SK-N-SH (cell line): ENCODE results near the gene SLC35A5. TPM values are rescaled to one million over a fixed set of nuclear protein-coding genes. Genes with fewer than 3 reads are reported as not detected.

Source experiments
- CTCF ChIA-PET: fragments of 300-600, 350-600 bp; formaldehyde crosslinking; extraction: SDS; loops from one replicate; lab custom pipeline; 2021; lab: Yijun Ruan, JAX
- POLR2A ChIA-PET: fragments of 350-600 bp; sonication (Branson Sonifier 250); formaldehyde crosslinking; extraction: SDS; loops from one replicate; lab custom pipeline; 2020; ENCODE audit warnings: antibody characterized with exemption, inconsistent platforms; lab: Yijun Ruan, JAX
- DNase-seq: peaks from one replicate; pipeline ENCODE4 v3.0.0; 2012
- H2AFZ ChIP-seq: fragments of 200-600 bp; sonication (generic); 2 replicates; pipeline ENCODE4 v1.8.1; 2016; ENCODE audit warnings: antibody characterized with exemption, mild to moderate bottlenecking, low read depth
- H3F3A ChIP-seq: fragments of 200-600 bp; sonication (generic); replicated peaks from 2 replicates; pipeline ENCODE3; 2016; ENCODE audit warnings: antibody characterized with exemption, mild to moderate bottlenecking; ENCODE audit not compliant: insufficient read depth
- H3K27ac ChIP-seq, 2 experiments: fragments of 200-500 bp in 1 of 2; fragments of 200-600 bp in 1 of 2; sonication (Bioruptor generic) in 1 of 2; sonication (generic), shearing (Covaris generic) in 1 of 2; 2 replicates each; pipeline versions ENCODE4 v1.5.1 to v1.6.1; 2014 to 2016; ENCODE audit warnings: low read depth in 2 of 2, inconsistent platforms in 1 of 2, low read length in 1 of 2, mild to moderate bottlenecking in 1 of 2, mixed read lengths in 1 of 2
- H3K27me3 ChIP-seq: fragments of 200-600 bp; sonication (generic), shearing (Covaris generic); 2 replicates; pipeline ENCODE4 v1.6.1; 2016; ENCODE audit warnings: mixed run types; ENCODE audit not compliant: insufficient read depth
- H3K36me3 ChIP-seq, 2 experiments: fragments of 200-500 bp in 1 of 2; fragments of 200-600 bp in 1 of 2; sonication (Bioruptor generic) in 1 of 2; sonication (generic) in 1 of 2; replicated peaks in 1 of 2; 2 replicates each; pipeline versions ENCODE3 to v1.5.1; 2014 to 2016; ENCODE audit warnings: low read length in 1 of 2, mild to moderate bottlenecking in 1 of 2; ENCODE audit not compliant: insufficient read depth in 2 of 2, control insufficient read depth in 1 of 2
- H3K4me1 ChIP-seq, 2 experiments: fragments of 200-500 bp in 1 of 2; fragments of 200-600 bp in 1 of 2; sonication (Bioruptor generic) in 1 of 2; sonication (generic), shearing (Covaris generic) in 1 of 2; 2 replicates each; pipeline versions ENCODE4 v1.5.1 to v1.6.1; 2014 to 2016; ENCODE audit warnings: low read depth in 1 of 2, low read length in 1 of 2, mixed run types in 1 of 2; ENCODE audit not compliant: insufficient read depth in 2 of 2, control insufficient read depth in 1 of 2
- H3K4me2 ChIP-seq: fragments of 200-600 bp; sonication (generic), shearing (Covaris generic); 2 replicates; pipeline ENCODE4 v1.6.1; 2017; ENCODE audit warnings: mixed run types
- H3K4me3 ChIP-seq, 2 experiments: fragments of 200-500 bp in 1 of 2; fragments of 200-600 bp in 1 of 2; sonication (Bioruptor generic) in 1 of 2; sonication (generic), shearing (Covaris generic) in 1 of 2; 2 replicates each; pipeline versions ENCODE4 v1.5.1 to v1.8.1; 2014 to 2016; ENCODE audit warnings: low read depth in 2 of 2, inconsistent platforms in 1 of 2, low read length in 1 of 2, mild to moderate bottlenecking in 1 of 2, mixed read lengths in 1 of 2, moderate library complexity in 1 of 2
- H3K79me2 ChIP-seq: fragments of 200-600 bp; sonication (generic); 2 replicates; pipeline ENCODE4 v1.8.1; 2017; ENCODE audit warnings: mild to moderate bottlenecking; ENCODE audit not compliant: insufficient read depth
- H3K9ac ChIP-seq: fragments of 200-600 bp; sonication (generic); 2 replicates; pipeline ENCODE4 v1.6.1; 2017; ENCODE audit warnings: mixed run types
- H3K9me2 ChIP-seq: fragments of 200-600 bp; sonication (generic); 2 replicates; pipeline ENCODE4 v1.6.1; 2017; ENCODE audit warnings: mixed run types
- H3K9me3 ChIP-seq: fragments of 200-600 bp; sonication (generic); 2 replicates; pipeline ENCODE4 v1.6.1; 2017; ENCODE audit warnings: mixed run types, mild to moderate bottlenecking, moderate library complexity
- H4K20me1 ChIP-seq: fragments of 200-600 bp; sonication (generic); 2 replicates; pipeline ENCODE4 v1.6.1; 2017; ENCODE audit warnings: mild to moderate bottlenecking, mixed run types; ENCODE audit not compliant: insufficient read depth
- CHD2 ChIP-seq: fragments of 150-350 bp; IDR thresholded peaks from 2 replicates; pipeline ENCODE4 v1.6.1; 2018; ENCODE audit warnings: low read length; ENCODE audit not compliant: partially characterized antibody
- ELF1 ChIP-seq: IDR thresholded peaks from 2 replicates; pipeline ENCODE4 v1.4.0; 2012
- EZH2phosphoT487 ChIP-seq: fragments of 200-600 bp; sonication (generic); IDR thresholded peaks from 2 replicates; pipeline ENCODE4 v1.6.1; 2017; ENCODE audit warnings: low read depth, mixed run types, mild to moderate bottlenecking, antibody characterized with exemption, moderate library complexity, borderline replicate concordance
- FOSL2 ChIP-seq: IDR thresholded peaks from 2 replicates; pipeline ENCODE4 v1.4.0; 2012; ENCODE audit warnings: low read depth, mild to moderate bottlenecking, moderate library complexity, borderline replicate concordance
- FOXJ3 ChIP-seq: sonication (generic); formaldehyde crosslinking; IDR thresholded peaks from 2 replicates; pipeline ENCODE4 v1.5.1; 2020; ENCODE audit warnings: mild to moderate bottlenecking, missing genetic modification reagents
- GABPA ChIP-seq: IDR thresholded peaks from 2 replicates; pipeline ENCODE4 v1.4.0; 2012; ENCODE audit warnings: low read depth, mild to moderate bottlenecking
- GATA2 ChIP-seq: sonication (generic); formaldehyde crosslinking; IDR thresholded peaks from 2 replicates; pipeline ENCODE4 v1.5.0; 2020; ENCODE audit warnings: mild to moderate bottlenecking, missing genetic modification reagents
- JUND ChIP-seq: IDR thresholded peaks from 2 replicates; pipeline ENCODE4 v1.4.0; 2012
- MEF2A ChIP-seq: IDR thresholded peaks from 2 replicates; pipeline ENCODE4 v1.4.0; 2012; ENCODE audit warnings: low read depth, borderline replicate concordance
- MXI1 ChIP-seq: IDR thresholded peaks from 2 replicates; pipeline ENCODE4 v1.6.1; 2012; ENCODE audit warnings: mild to moderate bottlenecking, low read depth, low read length, improper control_type of control experiment
- NRF1 ChIP-seq: IDR thresholded peaks from 2 replicates; pipeline ENCODE4 v1.6.1; 2012; ENCODE audit warnings: low read depth, mild to moderate bottlenecking, low read length
- POLR2AphosphoS5 ChIP-seq: IDR thresholded peaks from 2 replicates; pipeline ENCODE4 v1.6.1; 2012; ENCODE audit warnings: low read depth, low read length
- RAD21 ChIP-seq: IDR thresholded peaks from 2 replicates; pipeline ENCODE4 v1.6.1; 2012; ENCODE audit warnings: mild to moderate bottlenecking, low read length
- RCOR1 ChIP-seq: fragments of 150-350 bp; IDR thresholded peaks from 2 replicates; pipeline ENCODE4 v1.6.1; 2017; ENCODE audit warnings: antibody characterized with exemption, low read length
- RFX5 ChIP-seq: IDR thresholded peaks from 2 replicates; pipeline ENCODE4 v1.6.1; 2012; ENCODE audit warnings: mild to moderate bottlenecking, improper control_type of control experiment, low read length
- SIN3A ChIP-seq: IDR thresholded peaks from 2 replicates; pipeline ENCODE4 v1.6.1; 2012; ENCODE audit warnings: low read depth, mild to moderate bottlenecking, low read length, moderate library complexity, borderline replicate concordance
- SMC3 ChIP-seq: IDR thresholded peaks from 2 replicates; pipeline ENCODE4 v1.6.1; 2012; ENCODE audit warnings: low read depth, low read length, improper control_type of control experiment
- TAF1 ChIP-seq: IDR thresholded peaks from 2 replicates; pipeline ENCODE4 v1.6.1; 2012; ENCODE audit warnings: low read depth, mild to moderate bottlenecking, low read length, moderate library complexity, borderline replicate concordance
- TCF12 ChIP-seq: IDR thresholded peaks from 2 replicates; pipeline ENCODE4 v1.4.0; 2012
- TEAD4 ChIP-seq: IDR thresholded peaks from 2 replicates; pipeline ENCODE4 v1.4.0; 2012; ENCODE audit warnings: mild to moderate bottlenecking, borderline replicate concordance; ENCODE audit not compliant: insufficient read depth
- YY1 ChIP-seq: IDR thresholded peaks from 2 replicates; pipeline ENCODE4 v1.4.0; 2012; ENCODE audit warnings: low read depth, mild to moderate bottlenecking
- WGBS: methylation state at CpG from one replicate; pipeline ENCODE4 v1.1.6; 2017; ENCODE audit warnings: low lambda C conversion rate; 5-methylcytosine and 5-hydroxymethylcytosine counted together
- polyA plus RNA-seq, 3 experiments: library from polyadenylated mRNA; depleted of rRNA; stranded (reverse); fragments of >200 nt; gene quantifications; 2 replicates each; pipeline ENCODE4 v1.2.3, GENCODE V29; 2012
- TF ChIP-seq, protein P1 (sequence below): IDR thresholded peaks from 2 replicates; pipeline ENCODE4 v1.4.0; 2012; ENCODE audit warnings: low read depth, borderline replicate concordance
- TF ChIP-seq, protein P2 (sequence below): IDR thresholded peaks from 2 replicates; pipeline ENCODE4; 2012
- TF ChIP-seq, protein P3 (sequence below): IDR thresholded peaks from 2 replicates; pipeline ENCODE4 v1.4.0; 2012; ENCODE audit warnings: low read depth, borderline replicate concordance
- TF ChIP-seq, protein P4 (sequence below): fragments of 150-350 bp; IDR thresholded peaks from 2 replicates; pipeline ENCODE4 v1.6.1; 2016; ENCODE audit warnings: mild to moderate bottlenecking, low read depth, low read length

SLC35A5 gene, protein sequence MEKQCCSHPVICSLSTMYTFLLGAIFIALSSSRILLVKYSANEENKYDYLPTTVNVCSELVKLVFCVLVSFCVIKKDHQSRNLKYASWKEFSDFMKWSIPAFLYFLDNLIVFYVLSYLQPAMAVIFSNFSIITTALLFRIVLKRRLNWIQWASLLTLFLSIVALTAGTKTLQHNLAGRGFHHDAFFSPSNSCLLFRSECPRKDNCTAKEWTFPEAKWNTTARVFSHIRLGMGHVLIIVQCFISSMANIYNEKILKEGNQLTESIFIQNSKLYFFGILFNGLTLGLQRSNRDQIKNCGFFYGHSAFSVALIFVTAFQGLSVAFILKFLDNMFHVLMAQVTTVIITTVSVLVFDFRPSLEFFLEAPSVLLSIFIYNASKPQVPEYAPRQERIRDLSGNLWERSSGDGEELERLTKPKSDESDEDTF
- polyA plus RNA-seq (2012; rRNA removed) = 16.0 and 23.2 TPM in 2 replicates
- polyA plus RNA-seq (2012; cell fraction: cytosol; rRNA removed) = 25.6 and 29.9 TPM in 2 replicates
- polyA plus RNA-seq (2012; cell fraction: nucleus; rRNA removed) = 4.0 and 19.1 TPM in 2 replicates

DNA sequence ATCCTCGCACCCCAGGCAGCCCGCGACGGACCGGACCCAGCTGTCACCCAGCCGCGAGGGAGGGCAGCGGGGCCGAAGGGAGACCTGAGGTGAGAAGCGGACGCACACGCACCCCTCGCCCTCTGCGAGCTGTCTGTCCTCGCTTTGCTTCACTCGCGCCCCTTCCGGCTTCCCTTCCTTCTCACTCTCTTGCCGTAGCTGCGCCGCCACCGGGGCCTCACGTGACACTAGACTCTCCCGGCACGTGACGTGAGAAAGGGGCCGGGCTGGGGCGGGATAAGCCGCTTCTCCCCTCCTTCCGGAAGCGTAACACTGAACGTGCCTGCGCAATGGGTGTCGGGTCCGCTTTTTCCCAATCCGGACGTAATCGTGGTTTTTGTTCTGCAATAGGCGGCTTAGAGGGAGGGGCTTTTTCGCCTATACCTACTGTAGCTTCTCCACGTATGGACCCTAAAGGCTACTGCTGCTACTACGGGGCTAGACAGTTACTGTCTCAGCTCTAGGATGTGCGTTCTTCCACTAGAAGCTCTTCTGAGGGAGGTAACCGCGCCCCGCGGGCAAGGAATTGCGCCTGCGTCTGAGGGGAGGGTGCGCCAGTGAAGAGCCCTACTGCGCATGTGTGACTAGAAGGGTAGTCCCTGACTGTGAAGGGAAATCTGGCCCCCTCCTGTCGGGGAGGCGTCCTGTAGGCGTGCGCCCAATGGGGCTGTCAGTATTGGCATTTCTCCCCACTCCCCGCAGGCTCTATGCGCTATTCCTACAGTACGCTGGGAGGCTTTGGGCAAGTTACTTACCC lies at the start of gene SLC35A5, which contains the start of gene ATG3:
SLC35A5 (plus strand) TSS at position 312 of the 796 bp plus-strand sequence. CDS start 1,359 bp downstream, outside the sequence.
ATG3 (minus strand) TSS at position 229 of the 796 bp plus-strand sequence. CDS start 434 bp downstream, outside the sequence.
- Histone ChIP-seq H3K4me1 (peaks cover 10 to 14% of the 10 kb centered on the region in 2 experiments; a peak in 2 of 4 replicates), H2AFZ (peak within 1 kb of the TSS; percentile 92), H3K9ac (peak within 1 kb of the TSS; percentile 93), H3K4me3 (peak within 1 kb of the TSS; percentile 79 to 98), H3K9me2 (no peaks in the 10 kb centered on the region), H3K27me3 (no peaks in the 10 kb centered on the region), H3K27ac (peak within 1 kb of the TSS; percentile 98 to 99), H3K9me3 (no peaks in the 10 kb centered on the region), H4K20me1 (no peaks in the 10 kb centered on the region), H3K36me3 (peaks cover 11 to 15% of the 10 kb centered on the region in 2 experiments), H3F3A (peaks cover 29% of the 10 kb centered on the region), H3K4me2 (peak within 1 kb of the TSS; percentile 84), H3K79me2 (peaks cover 48% of the 10 kb centered on the region)
- POLR2A ChIA-PET = interaction anchor here (1.3 to 1.8 kb wide), 3 partner anchors 72 to 457 kb away, joined by 5 to 19 read pairs (median 6); partner anchors contain the start of gene CD200
- CTCF ChIA-PET = interaction anchor here (0.6 to 2.0 kb wide), 8 partner anchors 9 to 594 kb away, joined by 3 to 11 read pairs (median 4); partner anchors contain the start of genes CD200 and SLC9C1
- WGBS = 0% methylated on average over 31 of the region's 58 CpGs
- peak; percentile 93 for DNase-seq
- TF ChIP-seq POLR2AphosphoS5 (peak; percentile 92), CHD2 (peak; percentile 84), TCF12 (no peak; the same call in 1 of the 2 replicates), TAF1 (peak; percentile 61; the same call in 1 of the 2 replicates), ELF1 (peak; percentile 97), JUND (0 out of 2 replicates have a peak, but pooled peaks have one; percentile 14), RAD21 (no peak), GABPA (peak; percentile 73), FOSL2 (no peak), MEF2A (no peak), TEAD4 (no peak), SIN3A (peak; percentile 81), GATA2 (CRISPR knock-in tag) (no peak), FOXJ3 (no peak), MXI1 (peak; percentile 91), EZH2phosphoT487 (no peak), SMC3 (no peak), NRF1 (peak; percentile 81), YY1 (peak; percentile 19; the same call in 1 of the 2 replicates), RCOR1 (peak; percentile 78), RFX5 (no peak)
- TF ChIP-seq, protein P1, sequence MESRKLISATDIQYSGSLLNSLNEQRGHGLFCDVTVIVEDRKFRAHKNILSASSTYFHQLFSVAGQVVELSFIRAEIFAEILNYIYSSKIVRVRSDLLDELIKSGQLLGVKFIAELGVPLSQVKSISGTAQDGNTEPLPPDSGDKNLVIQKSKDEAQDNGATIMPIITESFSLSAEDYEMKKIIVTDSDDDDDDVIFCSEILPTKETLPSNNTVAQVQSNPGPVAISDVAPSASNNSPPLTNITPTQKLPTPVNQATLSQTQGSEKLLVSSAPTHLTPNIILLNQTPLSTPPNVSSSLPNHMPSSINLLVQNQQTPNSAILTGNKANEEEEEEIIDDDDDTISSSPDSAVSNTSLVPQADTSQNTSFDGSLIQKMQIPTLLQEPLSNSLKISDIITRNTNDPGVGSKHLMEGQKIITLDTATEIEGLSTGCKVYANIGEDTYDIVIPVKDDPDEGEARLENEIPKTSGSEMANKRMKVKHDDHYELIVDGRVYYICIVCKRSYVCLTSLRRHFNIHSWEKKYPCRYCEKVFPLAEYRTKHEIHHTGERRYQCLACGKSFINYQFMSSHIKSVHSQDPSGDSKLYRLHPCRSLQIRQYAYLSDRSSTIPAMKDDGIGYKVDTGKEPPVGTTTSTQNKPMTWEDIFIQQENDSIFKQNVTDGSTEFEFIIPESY = peak; percentile 77; the same call in 1 of the 2 replicates
- TF ChIP-seq, protein P2, sequence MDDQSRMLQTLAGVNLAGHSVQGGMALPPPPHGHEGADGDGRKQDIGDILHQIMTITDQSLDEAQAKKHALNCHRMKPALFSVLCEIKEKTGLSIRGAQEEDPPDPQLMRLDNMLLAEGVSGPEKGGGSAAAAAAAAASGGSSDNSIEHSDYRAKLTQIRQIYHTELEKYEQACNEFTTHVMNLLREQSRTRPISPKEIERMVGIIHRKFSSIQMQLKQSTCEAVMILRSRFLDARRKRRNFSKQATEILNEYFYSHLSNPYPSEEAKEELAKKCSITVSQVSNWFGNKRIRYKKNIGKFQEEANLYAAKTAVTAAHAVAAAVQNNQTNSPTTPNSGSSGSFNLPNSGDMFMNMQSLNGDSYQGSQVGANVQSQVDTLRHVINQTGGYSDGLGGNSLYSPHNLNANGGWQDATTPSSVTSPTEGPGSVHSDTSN = peak; percentile 26; the same call in 1 of the 2 replicates
- TF ChIP-seq, protein P3, sequence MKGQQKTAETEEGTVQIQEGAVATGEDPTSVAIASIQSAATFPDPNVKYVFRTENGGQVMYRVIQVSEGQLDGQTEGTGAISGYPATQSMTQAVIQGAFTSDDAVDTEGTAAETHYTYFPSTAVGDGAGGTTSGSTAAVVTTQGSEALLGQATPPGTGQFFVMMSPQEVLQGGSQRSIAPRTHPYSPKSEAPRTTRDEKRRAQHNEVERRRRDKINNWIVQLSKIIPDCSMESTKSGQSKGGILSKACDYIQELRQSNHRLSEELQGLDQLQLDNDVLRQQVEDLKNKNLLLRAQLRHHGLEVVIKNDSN = peak; percentile 100
- TF ChIP-seq, protein P4, sequence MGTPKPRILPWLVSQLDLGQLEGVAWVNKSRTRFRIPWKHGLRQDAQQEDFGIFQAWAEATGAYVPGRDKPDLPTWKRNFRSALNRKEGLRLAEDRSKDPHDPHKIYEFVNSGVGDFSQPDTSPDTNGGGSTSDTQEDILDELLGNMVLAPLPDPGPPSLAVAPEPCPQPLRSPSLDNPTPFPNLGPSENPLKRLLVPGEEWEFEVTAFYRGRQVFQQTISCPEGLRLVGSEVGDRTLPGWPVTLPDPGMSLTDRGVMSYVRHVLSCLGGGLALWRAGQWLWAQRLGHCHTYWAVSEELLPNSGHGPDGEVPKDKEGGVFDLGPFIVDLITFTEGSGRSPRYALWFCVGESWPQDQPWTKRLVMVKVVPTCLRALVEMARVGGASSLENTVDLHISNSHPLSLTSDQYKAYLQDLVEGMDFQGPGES = no peak
